Type B pancreatic cell (in vitro differentiated cells): ENCODE results near the gene CDC42BPB. TPM values are rescaled to one million over a fixed set of nuclear protein-coding genes. Genes with fewer than 3 reads are reported as not detected.

Source experiments
- DNase-seq: peaks from one replicate; pipeline ENCODE4 v3.0.0; 2021; ENCODE audit warnings: mixed read lengths; ENCODE audit not compliant: unreplicated experiment; ENCODE audit errors: extremely low spot score
- H3K27ac Mint-ChIP-seq: 2 replicates; pipeline ENCODE4 v1.8.0; 2021; ENCODE audit warnings: mild to moderate bottlenecking, mixed read lengths
- H3K27me3 Mint-ChIP-seq: 2 replicates; pipeline ENCODE4 v1.8.0; 2021; ENCODE audit warnings: mixed read lengths
- H3K36me3 Mint-ChIP-seq: 2 replicates; pipeline ENCODE4 v1.8.0; 2021; ENCODE audit warnings: mixed read lengths
- H3K4me1 Mint-ChIP-seq: one replicate; pipeline ENCODE4 v1.8.0; 2021; ENCODE audit warnings: mixed read lengths; ENCODE audit not compliant: unreplicated experiment
- H3K4me3 Mint-ChIP-seq: 2 replicates; pipeline ENCODE4 v1.8.0; 2021; ENCODE audit warnings: mild to moderate bottlenecking, mixed read lengths
- H3K9me3 Mint-ChIP-seq: 2 replicates; pipeline ENCODE4 v1.8.0; 2021; ENCODE audit warnings: mixed read lengths
- total RNA-seq: library from RNA; stranded (reverse); gene quantifications from 2 replicates; pipeline ENCODE4 v1.2.1, GENCODE V29; 2021; ENCODE audit warnings: low replicate concordance
- TF ChIP-seq, protein P1 (sequence below): fragments of 200-600 bp; sonication (generic); conservative IDR thresholded peaks from 2 replicates; pipeline ENCODE4 v1.5.0; 2021; ENCODE audit warnings: antibody characterized with exemption, mild to moderate bottlenecking

Gene CDC42BPB
- total RNA-seq, 1 donor from 2014 or later: 88.6 TPM

DNA sequence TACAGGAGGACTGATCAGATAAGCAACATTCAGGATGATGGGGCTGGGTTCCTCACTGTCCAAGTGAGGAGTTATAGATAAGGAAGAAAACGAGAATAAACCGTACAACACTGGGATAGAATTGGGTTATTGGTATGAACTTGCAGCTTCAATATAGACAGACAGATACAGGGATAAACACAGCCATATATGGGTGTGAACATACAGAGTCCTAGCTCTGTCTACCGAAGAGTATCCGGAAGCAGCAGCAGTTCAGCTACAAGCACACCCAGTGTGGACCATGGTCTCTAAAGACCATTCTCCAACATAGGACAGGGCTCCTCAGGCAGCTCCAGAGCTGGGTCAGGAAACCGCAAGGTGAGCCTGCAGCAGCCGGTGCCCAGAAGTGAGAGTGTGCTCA lies 40.8 kb downstream of the CDC42BPB start:
- DNase-seq: no peak
- Mint-ChIP-seq H3K4me3 (no peak overlapping the region), H3K4me1 (peaks cover 36% of the 10 kb centered on the region), H3K9me3 (no peaks in the 10 kb centered on the region), H3K27ac (no peak overlapping the region), H3K36me3 (peaks cover 17% of the 10 kb centered on the region), H3K27me3 (no peaks in the 10 kb centered on the region)
- TF ChIP-seq, protein P1, sequence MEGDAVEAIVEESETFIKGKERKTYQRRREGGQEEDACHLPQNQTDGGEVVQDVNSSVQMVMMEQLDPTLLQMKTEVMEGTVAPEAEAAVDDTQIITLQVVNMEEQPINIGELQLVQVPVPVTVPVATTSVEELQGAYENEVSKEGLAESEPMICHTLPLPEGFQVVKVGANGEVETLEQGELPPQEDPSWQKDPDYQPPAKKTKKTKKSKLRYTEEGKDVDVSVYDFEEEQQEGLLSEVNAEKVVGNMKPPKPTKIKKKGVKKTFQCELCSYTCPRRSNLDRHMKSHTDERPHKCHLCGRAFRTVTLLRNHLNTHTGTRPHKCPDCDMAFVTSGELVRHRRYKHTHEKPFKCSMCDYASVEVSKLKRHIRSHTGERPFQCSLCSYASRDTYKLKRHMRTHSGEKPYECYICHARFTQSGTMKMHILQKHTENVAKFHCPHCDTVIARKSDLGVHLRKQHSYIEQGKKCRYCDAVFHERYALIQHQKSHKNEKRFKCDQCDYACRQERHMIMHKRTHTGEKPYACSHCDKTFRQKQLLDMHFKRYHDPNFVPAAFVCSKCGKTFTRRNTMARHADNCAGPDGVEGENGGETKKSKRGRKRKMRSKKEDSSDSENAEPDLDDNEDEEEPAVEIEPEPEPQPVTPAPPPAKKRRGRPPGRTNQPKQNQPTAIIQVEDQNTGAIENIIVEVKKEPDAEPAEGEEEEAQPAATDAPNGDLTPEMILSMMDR: no peak

DNA sequence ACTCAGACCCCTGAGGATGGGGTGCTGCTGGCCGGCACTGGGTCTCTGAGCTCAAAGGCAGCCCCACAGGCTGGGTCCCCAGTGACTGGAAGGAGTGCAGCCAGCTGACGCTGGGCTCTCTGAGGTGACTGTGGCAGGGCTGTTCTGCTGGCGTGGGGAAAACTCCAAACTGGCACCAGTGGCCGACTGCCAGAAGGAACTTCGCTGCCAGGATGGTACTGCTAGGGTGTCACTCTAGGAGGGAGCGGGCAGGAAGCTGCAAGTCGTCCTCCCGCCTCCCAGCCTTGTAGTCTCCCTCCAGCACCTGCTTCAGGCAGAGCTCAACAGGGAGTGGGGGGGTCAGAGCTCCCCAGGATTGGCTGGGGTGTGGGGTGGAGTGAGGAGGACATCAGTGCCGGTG lies 41.3 kb downstream of the CDC42BPB start:
- H3K4me1 Mint-ChIP-seq: peaks cover 33% of the 10 kb centered on the region
- no peak for DNase-seq
- H3K4me3 Mint-ChIP-seq: no peak overlapping the region
- TF ChIP-seq, protein P1: no peak
- H3K36me3 Mint-ChIP-seq: peaks cover 17% of the 10 kb centered on the region
- no peak overlapping the region for H3K27ac Mint-ChIP-seq
- H3K27me3 Mint-ChIP-seq: no peaks in the 10 kb centered on the region
- H3K9me3 Mint-ChIP-seq: no peaks in the 10 kb centered on the region

DNA sequence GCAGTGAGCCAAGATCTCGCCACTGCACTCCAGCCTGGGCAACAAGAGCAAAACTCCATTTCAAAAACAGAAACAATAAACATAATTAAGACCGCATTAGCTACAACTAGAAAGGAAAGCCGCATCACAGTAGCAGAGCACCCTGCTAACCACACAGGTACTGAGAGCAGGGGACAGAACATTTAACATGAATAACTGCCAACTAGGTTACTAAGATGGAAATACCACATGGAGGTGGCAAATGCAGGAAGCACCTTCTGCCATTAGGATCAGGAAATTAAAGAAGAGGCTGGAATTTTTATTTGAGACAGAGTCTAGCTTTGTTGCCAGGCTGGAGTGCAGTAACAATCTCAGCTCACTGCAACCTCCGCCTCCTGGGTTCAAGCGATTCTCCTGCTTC lies 41.9 kb downstream of the CDC42BPB start:
- no peak for DNase-seq
- H3K27me3 Mint-ChIP-seq: no peaks in the 10 kb centered on the region
- H3K9me3 Mint-ChIP-seq: no peaks in the 10 kb centered on the region
- H3K4me3 Mint-ChIP-seq: no peak overlapping the region
- peak overlapping the region; percentile 70 for H3K27ac Mint-ChIP-seq
- H3K4me1 Mint-ChIP-seq: peaks cover 31% of the 10 kb centered on the region
- peaks cover 15% of the 10 kb centered on the region for H3K36me3 Mint-ChIP-seq
- TF ChIP-seq, protein P1: no peak

DNA sequence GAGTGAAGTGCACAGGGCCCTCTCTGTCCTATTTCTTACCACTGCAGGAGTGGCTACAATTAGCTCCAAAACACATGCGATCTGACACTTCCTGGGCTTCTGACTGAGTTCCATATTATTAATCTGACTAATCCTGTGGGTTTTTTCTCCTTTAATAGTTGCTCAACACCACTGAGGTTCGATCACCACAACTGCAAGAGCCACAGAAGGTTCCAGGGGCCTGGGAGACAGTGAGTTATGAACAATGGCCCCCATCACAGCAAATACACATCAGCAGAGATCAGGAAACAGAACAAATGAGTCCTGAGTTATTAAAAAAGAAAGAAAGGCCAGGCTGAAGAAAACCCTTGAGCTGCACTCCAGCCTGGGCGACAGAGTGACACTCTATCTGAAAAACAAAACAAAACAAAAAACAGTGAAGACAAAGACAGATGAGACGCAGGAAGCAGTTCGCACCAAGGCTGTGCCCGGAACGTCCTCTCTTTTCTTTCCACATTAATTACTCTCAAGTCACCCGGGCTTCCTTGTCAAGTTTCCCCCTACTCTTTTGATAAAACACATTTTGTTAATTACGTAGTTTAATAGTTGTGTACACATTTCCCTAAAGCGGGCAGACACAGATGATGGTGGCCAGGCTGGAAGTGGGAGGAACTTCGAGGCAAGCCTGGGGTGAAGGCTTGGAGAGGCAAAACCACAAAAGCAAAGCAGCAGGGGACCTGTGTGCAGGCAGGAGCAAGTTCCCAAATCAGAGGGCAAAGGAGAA lies 42.7 kb downstream of the CDC42BPB start:
- no peaks in the 10 kb centered on the region for H3K27me3 Mint-ChIP-seq
- no peak for DNase-seq
- H3K4me3 Mint-ChIP-seq: peak overlapping the region; percentile 61

DNA sequence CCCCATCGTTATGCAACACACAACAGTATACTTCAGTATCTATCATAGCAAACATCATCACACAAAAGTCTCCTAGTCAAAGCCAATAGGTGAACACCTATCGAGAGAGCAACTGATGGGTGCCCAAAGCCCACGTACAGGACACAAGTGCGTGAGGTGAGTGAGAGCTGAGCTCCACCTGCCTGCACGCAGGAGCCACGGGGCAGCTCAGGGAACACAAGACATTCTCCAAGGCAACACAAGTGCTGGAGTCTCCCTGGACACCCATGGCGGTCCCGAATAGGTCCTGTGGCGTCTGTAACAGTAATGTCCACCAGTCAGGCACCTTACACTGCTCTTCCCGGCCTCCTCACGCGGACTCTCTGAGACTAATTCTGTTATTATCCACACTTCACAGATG lies 44.3 kb downstream of the CDC42BPB start:
- no peaks in the 10 kb centered on the region for H3K9me3 Mint-ChIP-seq
- no peak for DNase-seq
- TF ChIP-seq, protein P1: no peak
- no peaks in the 10 kb centered on the region for H3K27me3 Mint-ChIP-seq
- no peak overlapping the region for H3K4me3 Mint-ChIP-seq
- peaks cover 17% of the 10 kb centered on the region for H3K4me1 Mint-ChIP-seq
- H3K27ac Mint-ChIP-seq: no peak overlapping the region
- peaks cover 10% of the 10 kb centered on the region for H3K36me3 Mint-ChIP-seq

More for the DNA sequence above, 42.7 kb downstream of the CDC42BPB start:
- Mint-ChIP-seq H3K36me3 (peaks cover 14% of the 10 kb centered on the region), H3K4me1 (peaks cover 26% of the 10 kb centered on the region), H3K9me3 (no peaks in the 10 kb centered on the region), H3K27ac (peak overlapping the region; percentile 70)
- TF ChIP-seq, protein P1: no peak
